Activated CD4-positive, CD25-positive, alpha-beta regulatory T cell treated with anti-CD3 and anti-CD28 coated beads, Interleukin-2, amount 50 U/mL, for 72 hours (primary cell): ENCODE measurements around the gene ZNF14.
"Not testable (repeated sequence)": the region's sequence is repeated elsewhere in the genome, so short reads cannot be mapped to it uniquely, and the experiment has no call there.

Experiments used
- DNase-seq: peaks from one replicate; pipeline ENCODE4 v3.0.0; 2021

Gene ZNF14

DNA sequence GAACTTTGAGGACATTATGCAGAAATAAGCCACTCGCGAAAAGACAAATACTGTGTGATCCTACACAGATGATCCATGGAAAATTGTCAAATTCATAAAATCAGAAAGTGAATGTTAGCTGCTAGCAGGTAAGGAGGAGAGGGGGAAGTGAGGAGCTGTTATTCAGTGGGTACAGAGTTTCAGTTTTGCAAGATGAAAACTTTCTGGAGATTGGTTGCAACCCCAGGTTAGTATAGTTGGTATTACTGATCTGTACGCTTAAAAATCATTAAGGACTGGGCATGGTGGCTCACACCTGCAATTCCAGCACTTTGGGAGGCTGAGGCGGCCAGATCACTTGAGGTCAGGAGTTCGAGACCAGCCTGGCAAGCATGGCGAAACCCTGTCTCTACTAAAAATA lies 46.3 kb downstream of the ZNF14 start:
- no peak for DNase-seq

GRCh38 chr19:19686119-19686518 lies 46.8 kb downstream of the ZNF14 start:
- not testable (repeated sequence) for DNase-seq

- DNase-seq, result no peak
Measured at GRCh38 chr19:19679176-19680073, 53.5 kb downstream of the ZNF14 start.

GRCh38 chr19:19677579-19677978 lies 55.3 kb downstream of the ZNF14 start:
- DNase-seq, result no peak

DNA sequence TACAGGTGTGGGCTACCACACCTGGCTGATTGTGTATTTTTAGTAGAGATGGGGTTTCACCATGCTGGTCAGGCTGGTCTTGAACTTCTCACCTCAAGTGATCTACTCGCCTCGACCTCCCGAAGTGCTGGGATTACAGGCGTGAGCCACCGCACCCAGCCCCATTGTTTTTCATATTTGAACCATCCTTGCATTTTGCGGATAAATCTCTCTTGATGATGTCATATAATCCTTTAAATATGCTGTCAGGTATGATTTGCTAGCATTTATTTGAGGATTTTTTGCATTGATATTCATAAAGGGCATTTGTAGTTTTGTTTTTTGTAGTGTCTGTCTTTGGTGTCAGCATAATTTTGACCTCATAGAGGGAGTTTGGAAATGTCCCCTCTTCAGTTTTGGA lies 58.6 kb downstream of the ZNF14 start:
- no peak for DNase-seq

DNA sequence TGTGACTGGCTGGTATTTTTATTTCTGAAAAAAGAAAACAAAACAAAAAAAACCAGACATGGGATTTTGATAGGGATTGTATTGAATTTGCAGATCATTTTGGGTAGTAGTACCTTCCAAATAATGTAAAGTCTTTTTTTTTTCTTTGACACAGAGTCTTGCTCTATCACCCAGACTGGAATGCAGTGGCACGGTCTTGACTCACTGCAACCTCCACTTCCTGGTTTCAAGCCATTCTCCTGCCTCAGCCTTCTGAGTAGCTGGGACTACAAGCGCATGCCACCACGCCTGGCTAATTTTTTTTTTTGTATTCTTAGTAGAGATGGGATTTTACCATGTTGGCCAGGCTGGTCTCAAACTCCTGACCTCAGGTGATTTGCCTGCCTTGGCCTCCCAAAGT lies 60.1 kb downstream of the ZNF14 start:
- no peak for DNase-seq

- DNase-seq, result no peak
Measured at GRCh38 chr19:19670070-19670551, 62.8 kb downstream of the ZNF14 start.

DNA sequence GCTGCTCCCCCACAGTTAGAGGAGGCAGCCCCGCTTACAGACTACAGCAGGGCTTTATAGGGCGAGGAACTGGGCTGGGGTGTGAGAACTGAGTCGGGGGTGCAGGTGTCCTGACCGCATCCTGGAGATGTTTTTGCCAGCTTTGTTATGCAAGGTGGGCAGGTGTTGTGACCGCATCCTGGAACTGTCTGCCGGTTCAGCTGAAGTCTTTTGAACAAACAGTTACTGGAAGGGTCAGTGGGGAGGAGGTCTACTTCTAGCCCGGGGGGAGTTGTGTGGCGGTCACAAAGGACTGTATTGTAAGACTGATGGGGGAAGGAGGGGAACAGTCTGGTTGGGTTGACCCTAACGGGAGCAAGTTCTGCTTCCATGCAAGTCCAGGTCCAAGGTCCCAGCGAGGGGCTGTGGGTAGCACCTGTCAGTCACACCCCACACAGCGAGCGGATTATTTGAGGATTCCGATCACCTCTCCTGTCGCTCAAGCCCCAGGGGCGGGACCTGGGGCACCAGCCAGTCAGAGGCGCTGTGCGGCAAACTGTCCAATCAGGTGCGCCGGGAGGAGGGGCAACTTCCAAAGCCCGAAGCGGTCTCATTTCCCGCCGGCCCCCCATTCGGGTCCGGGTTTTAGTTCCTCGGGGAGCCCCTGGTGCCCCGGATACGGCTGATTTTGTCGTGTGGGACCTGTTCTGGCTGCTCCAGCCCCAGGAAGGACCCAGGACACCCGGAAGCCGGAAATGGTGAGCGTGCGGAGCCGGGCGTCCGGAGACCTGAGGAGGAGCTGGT lies 64.5 kb downstream of the ZNF14 start, which contains the start of gene ZNF101:
Gene ZNF101, plus strand, starts transcription at position 610 of the 783 bp plus-strand sequence. Its CDS starts 125 bp downstream, at position 735.
- peak; percentile 96 for DNase-seq

GRCh38 chr19:19665420-19665948 lies 67.4 kb downstream of the ZNF14 start:
- DNase-seq, result not testable (repeated sequence)

DNA sequence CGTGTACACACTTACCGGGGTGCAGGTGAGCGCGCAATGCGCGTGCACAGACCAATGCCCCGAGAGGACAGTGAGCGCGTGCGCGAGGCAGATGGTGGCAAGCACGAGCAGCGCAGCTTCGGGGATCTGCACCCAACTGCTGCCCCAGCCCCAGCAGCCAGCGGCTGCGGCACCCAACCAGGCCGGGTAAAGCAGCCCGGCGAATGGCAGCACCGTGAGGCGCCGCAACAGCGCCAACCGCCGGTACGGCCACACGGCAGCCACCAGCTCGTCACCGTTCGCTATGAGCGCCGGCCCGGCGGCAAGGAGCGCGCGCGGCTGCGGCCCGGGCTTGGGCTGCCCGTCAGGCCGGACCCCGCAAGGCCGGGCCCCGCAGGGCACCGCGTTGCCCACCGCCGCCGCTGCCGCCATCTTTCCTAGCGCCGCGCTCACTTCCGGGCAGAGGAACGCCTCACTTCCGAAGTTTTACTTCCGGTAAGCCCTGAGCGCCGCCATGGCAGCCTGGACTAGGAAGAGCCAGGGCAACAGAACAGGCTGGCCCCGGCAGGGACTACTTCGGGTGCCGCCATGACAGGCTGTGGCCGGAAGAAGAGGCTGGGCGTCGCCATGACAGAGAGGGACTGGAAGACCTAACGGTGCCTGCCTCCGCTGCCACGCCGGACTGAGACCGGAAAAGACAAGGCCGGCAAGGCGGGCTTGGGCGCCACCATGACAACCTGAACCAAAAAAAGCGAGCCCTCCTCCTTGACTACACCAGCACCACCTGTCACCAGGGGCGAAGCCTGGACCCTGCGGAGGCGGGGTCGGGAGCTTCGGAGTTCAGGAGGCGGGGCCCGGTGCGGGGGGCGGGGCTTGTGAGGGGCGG lies 69.4 kb downstream of the ZNF14 start, which contains the start of gene ATP13A1:
Gene ATP13A1, minus strand, starts transcription at position 421 of the 865 bp plus-strand sequence. Its CDS starts 10 bp downstream, at position 411.
- DNase-seq, result peak; percentile 90

GRCh38 chr19:19662871-19663255 lies 70.0 kb downstream of the ZNF14 start:
- no peak for DNase-seq

DNA sequence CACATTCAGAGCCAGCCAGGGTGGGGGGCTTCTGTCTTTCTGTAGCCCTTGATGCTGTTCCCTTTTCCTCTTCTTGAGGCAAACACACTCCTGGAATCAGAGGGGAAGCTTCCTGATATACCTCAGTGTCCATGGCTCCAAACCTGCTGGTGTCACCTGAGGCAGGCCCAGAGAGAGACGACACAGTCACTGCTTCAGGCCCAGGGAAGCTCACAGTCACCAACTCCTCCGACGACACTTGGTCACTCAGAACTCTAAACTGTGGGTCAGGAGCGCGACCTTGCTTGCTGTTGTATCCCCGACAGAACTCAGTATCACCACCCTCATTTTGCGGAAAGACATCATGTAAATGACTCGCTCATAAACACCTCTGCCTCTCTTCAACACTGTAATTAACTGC lies 70.6 kb downstream of the ZNF14 start:
- no peak for DNase-seq

GRCh38 chr19:19661675-19662251 lies 71.1 kb downstream of the ZNF14 start:
- DNase-seq, result no peak

DNA sequence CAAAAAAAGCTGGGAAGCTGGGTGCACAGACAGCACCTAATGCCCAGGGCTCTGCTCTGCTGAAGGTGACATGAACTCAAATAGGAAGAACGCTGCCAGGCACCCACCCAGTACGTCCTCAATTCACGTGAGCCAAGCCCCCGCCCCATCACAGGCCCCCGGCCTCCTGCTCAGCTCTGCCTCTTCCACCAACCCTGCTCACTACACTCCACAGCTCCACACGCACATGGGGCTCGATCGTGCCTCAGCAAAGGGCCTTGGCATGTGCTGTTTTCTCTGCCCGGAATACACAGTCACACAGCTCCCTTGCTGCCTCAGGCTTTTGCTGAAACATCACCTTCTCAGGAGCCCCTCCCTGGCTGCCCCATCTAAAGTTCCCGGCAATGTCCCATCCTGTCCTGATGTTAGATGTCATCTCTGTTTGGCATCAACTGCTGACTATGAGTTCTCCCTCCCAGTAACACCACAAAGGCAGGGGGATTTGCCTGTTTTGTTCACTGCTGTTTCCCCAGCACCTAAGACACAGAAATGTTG lies 71.7 kb downstream of the ZNF14 start:
- no peak for DNase-seq
